Measurements from ENCODE around the gene HSPB1.
"Not testable (repeated sequence)": the region's sequence is repeated elsewhere in the genome, so short reads cannot be mapped to it uniquely, and the experiment has no call there.

HSPB1 gene

DNA sequence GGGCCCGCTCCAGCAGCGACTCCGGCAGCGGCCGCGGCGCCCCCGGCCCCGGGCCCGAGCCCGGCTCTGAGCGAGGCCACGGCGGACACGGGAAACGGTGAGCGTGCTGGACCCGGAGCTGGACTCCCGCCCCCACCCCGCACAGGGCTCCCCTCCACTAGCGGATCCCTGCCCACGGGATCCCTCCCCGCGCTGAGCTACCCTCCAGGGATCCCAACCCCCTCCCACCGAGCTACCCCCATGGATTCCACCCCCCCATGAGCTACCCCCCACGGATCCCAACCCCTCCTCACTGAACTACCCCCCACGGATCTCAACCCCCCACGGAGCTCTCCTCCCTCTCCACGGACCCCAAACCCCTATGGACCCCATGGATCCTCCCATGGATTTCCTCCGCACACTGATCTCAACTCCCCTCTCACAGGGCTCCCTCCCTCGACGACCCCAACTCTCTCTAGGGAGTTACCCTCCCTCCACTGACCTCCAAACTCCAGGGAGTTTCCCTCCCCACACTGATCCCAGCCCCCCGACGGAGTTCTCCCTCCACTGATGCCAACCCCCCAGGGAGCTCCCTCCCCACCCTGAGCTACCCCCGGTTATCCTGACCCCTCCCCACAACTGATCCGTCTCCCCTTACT, 20.6 kb upstream of the HSPB1 start:
- no peak for DNase-seq (ENCODE audit: low spot score)

GRCh38 chr7:76282344-76283253, 19.9 kb upstream of the HSPB1 start:
- DNase-seq (ENCODE audit: low spot score) = no peak

DNA sequence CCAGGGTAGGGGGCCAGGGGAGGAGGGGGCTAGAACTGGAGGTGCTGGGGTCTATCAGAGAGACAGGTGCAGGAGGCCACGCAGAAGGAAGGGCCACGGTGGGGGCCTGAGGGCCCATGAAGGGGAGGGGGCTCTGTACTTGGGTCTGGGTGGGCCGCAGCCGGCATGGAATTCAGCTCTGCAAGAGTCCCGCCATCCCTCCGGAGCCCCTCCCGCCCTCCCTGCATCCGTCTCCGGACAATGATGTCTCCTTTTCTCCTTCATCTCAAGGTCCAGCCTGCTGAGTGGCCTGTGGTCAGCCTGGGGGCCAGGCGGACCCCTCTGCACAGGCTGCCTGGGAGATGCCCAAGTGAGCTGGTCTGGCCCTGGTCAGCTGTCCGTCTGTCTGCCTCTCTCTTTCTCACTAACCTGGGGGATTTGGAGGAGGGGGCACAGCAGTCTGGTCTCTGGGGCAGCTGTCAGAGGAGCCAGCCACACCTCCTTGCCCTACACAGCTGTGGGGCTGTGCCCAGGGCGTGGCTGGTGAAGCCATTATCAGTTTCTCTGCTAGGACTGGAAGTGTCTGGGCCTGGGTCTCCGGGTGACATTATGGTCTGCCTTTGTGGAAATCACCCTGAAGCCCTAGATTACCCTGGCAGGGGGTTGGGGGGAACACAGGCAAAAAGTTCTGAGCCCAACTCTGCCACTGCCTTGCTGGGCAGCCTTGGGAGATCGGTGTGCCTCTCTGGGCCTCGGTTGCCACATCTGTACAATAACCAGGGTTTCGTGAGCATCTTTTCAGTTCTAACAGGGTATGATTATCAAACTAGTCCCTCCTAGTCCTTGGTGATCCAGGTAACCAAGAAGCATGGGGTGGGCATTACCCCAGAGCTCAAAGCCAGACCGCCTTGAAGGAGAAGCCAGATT, 19.0 kb upstream of the HSPB1 start:
- DNase-seq (ENCODE audit: low spot score) = no peak

DNA sequence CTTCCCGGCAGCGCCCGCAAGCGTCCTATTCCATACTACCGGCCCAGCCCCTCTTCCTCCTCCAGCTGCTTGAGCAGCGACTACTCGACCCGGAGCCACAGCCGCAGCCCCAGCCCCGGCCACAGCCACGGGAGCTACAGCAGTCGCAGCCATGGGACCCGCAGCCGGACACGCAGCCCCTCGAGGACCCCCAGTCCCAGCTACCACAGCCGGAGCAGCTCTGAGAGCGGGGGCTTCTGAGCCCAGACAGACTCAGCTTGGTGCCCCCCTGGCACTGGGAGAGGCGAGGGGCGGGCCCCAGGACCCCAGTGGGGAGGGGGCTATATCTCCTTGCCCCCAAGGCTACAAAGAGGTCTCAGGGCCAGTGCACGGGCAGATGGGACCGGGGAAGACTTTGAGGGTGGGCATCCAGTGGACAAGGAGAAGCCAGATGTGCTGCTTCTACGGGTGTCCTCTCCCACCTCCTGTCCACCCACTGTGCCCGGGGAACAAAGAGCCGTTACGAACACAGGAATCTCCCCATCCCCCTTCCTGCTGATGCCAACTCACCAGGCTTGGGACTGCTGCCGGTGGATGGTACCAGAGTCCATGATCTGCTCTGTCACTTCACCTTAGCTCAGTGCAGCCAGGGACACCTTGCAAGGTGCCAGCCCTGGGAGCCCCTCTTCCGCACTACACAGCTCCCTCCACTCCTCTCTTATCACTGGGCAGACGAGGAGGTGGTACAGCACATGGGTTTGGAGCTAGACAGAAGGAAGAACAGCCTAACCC, 16.7 kb upstream of the HSPB1 start:
- DNase-seq (ENCODE audit: low spot score) = no peak

GRCh38 chr7:76286842-76287403, 15.6 kb upstream of the HSPB1 start:
- no peak for DNase-seq (ENCODE audit: low spot score)

DNA sequence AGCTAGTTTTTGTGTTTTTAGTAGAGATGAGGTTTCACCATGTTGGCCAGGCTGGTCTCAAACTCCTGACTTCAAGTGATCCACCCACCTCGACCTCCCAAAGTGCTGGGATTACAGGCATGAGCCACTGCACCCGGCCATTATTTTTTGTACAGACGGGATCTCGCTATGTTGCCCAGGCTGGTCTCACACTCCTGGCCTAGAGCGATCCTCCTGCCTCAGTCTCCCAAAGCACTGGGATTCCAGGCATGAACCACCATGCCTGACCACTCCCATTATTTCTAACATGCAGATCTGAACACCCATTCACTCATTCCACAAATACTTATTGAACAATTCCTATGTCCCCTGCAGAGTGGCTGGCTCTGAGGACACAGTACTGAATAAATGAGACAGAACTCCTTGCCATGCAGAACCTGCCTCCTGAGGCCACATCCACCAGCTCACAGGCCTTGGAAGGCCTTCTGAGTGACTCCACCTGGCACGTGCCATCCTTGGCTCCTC, 11.6 kb upstream of the HSPB1 start:
- DNase-seq (ENCODE audit: low spot score) = not testable (repeated sequence)

- DNase-seq (ENCODE audit: low spot score) = peak; percentile 95
These were observed 10.9 kb upstream of the HSPB1 start for GRCh38 chr7:76291351-76292212.

GRCh38 chr7:76292213-76292573, 10.3 kb upstream of the HSPB1 start:
- DNase-seq (ENCODE audit: low spot score) = no peak

DNA sequence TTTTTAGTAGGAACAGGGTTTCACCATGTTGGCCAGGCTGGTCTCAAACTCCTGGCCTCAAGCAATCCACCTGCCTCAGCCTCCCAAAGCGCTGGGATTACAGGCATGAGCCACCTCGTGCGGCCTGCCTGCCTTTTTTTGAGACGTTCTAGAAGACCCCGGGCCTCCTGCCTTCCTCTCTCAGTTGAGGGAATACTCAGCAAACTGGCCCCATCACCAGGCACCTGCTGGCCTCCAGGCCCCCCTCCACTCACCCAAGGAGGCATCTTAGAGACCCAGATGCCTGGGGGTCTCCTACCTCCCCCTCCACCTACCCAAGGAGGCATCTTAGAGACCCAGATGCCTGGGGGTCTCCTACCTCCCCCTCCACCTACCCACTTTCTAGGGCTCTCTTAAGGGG, 9.6 kb upstream of the HSPB1 start:
- DNase-seq (ENCODE audit: low spot score) = not testable (repeated sequence)

GRCh38 chr7:76293407-76293901, 9.0 kb upstream of the HSPB1 start:
- DNase-seq (ENCODE audit: low spot score) = no peak

- DNase-seq (ENCODE audit: low spot score) = peak; percentile 85
These were observed 8.0 kb upstream of the HSPB1 start for GRCh38 chr7:76294344-76295024.

GRCh38 chr7:76296743-76297740, 5.4 kb upstream of the HSPB1 start:
- DNase-seq (ENCODE audit: low spot score) = no peak

GRCh38 chr7:76300166-76300731, 2.2 kb upstream of the HSPB1 start:
- DNase-seq (ENCODE audit: low spot score) = no peak

- DNase-seq (ENCODE audit: low spot score) = no peak
These were observed 1.5 kb upstream of the HSPB1 start for GRCh38 chr7:76301000-76301399.

- peak; percentile 96 for DNase-seq (ENCODE audit: low spot score)
These were observed 1.0 kb downstream of the HSPB1 start for GRCh38 chr7:76303202-76304147.

- no peak for DNase-seq (ENCODE audit: low spot score)
These were observed 2.5 kb downstream of the HSPB1 start for GRCh38 chr7:76304888-76305375.
